ENCODE data around the gene ASTN2.

The ASTN2 gene

GRCh38 chr9:116383133-116383532 is 1031.7 kb downstream of the ASTN2 start:
- no peak for DNase-seq (ENCODE audit: low spot score)

DNA sequence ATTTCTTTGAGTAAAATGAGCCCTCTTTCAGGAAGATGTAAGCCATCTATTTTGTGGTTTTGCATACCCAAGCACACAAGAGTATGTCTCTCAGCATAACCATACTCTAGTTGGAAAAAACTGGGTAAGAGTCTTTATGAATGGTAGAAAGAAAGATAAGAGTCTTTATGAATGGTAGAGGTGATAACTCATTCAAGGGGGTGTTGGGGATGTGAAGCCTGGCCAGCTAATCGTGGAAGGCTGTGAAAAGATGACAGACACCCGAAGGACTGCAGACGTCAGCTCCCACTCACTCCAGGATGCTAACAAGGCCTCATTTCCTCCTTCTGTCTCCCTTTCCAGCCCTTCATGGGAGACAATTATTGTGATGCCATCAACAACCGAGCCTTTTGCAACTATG is 1032.8 kb downstream of the ASTN2 start:
- DNase-seq (ENCODE audit: low spot score), result no peak

GRCh38 chr9:116381350-116381749 is 1033.5 kb downstream of the ASTN2 start:
- DNase-seq (ENCODE audit: low spot score), result no peak

GRCh38 chr9:116380496-116380995 is 1034.3 kb downstream of the ASTN2 start:
- no peak for DNase-seq (ENCODE audit: low spot score)

DNA sequence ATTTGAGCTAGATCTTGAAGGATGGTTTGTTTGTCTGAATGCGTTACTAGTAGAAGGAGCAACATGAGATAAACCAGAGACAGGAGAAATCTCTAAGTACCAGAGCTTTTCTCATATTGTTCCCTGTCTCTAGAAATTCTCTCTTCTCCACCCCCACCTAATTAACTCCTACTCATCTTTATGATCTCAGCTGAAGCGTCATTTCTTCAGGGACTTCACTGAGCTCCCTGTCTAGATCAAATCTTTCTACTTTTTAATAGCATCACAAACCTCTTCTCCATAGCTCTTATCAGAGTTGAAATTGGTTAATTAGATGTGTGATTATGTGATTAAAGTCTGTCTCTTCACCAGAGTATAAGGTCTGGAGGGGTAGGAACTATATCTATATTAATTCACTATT is 1035.0 kb downstream of the ASTN2 start:
- no peak for DNase-seq (ENCODE audit: low spot score)

GRCh38 chr9:116378873-116379272 is 1036.0 kb downstream of the ASTN2 start:
- DNase-seq (ENCODE audit: low spot score), result no peak

DNA sequence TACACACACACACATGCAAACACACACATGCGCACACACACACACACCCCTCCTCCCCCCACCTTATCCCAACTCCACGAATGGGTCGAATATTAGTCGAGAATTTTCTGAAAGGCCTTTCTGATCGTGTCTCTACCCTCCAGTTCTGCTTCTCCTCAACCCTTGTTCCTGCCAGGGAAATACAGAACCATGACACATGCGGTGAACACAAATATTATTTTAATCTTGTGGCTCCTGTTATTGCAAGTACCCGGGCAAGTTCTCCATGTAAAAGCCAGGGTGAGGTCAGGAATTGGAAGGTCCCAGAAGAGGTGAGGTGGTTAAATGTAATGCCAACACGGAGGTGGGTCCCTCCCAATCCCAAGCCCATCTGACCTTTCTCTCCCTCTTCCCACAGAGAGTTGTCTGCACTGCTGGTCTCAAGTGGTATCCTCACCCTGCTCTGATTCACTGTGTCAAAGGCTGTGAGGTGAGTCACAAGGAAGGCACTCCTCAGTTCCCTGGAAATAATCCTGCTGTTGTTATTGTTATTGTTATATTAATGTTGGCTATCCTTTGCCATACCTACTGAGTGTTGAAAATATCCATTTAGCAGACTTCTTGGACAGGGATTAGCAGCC is 1037.6 kb downstream of the ASTN2 start:
- no peak for DNase-seq (ENCODE audit: low spot score)
